Neural cell (in vitro differentiated cells): ENCODE measurements around the gene GAGE13.

ENCODE experiments used
- EP300 ChIP-seq: fragments of 450-650 bp; conservative IDR thresholded peaks from 2 replicates; pipeline ENCODE4 v1.6.1; 2014; ENCODE audit warnings: antibody characterized with exemption, mild to moderate bottlenecking, moderate library complexity; ENCODE audit not compliant: poor library complexity, severe bottlenecking
- EZH2 ChIP-seq: fragments of 200-600, 300-800 bp; shearing (Covaris generic), sonication (generic); IDR thresholded peaks from 2 replicates; pipeline ENCODE4 v1.6.1; 2014; ENCODE audit warnings: antibody characterized with exemption, low read length, borderline replicate concordance, mild to moderate bottlenecking; ENCODE audit not compliant: insufficient read depth, poor library complexity, severe bottlenecking
- MXI1 ChIP-seq: fragments of 450-650 bp; conservative IDR thresholded peaks from 2 replicates; pipeline ENCODE4 v1.6.1; 2014; ENCODE audit warnings: antibody characterized with exemption, mild to moderate bottlenecking; ENCODE audit not compliant: poor library complexity, severe bottlenecking
- POLR2AphosphoS5 ChIP-seq: IDR thresholded peaks from 2 replicates; pipeline ENCODE4 v1.6.1; 2012
- RAD21 ChIP-seq: fragments of 450-650 bp; conservative IDR thresholded peaks from 2 replicates; pipeline ENCODE4 v1.6.1; 2014; ENCODE audit warnings: antibody characterized with exemption, mild to moderate bottlenecking, moderate library complexity
- REST ChIP-seq: IDR thresholded peaks from 2 replicates; pipeline ENCODE4 v1.6.1; 2012; ENCODE audit warnings: borderline replicate concordance
- TAF1 ChIP-seq: IDR thresholded peaks from 2 replicates; pipeline ENCODE4 v1.6.1; 2012; ENCODE audit warnings: low read depth
- TF ChIP-seq, protein P1 (sequence below): fragments of 450-650 bp; IDR thresholded peaks from 2 replicates; pipeline ENCODE4 v1.5.1; 2014; ENCODE audit warnings: antibody characterized with exemption, mild to moderate bottlenecking, moderate library complexity; ENCODE audit not compliant: poor library complexity, severe bottlenecking

GRCh38 chrX:49308604-49309269 is 22.6 kb upstream of the GAGE13 start:
- TF ChIP-seq POLR2AphosphoS5: no peak
- TF ChIP-seq, protein P1, sequence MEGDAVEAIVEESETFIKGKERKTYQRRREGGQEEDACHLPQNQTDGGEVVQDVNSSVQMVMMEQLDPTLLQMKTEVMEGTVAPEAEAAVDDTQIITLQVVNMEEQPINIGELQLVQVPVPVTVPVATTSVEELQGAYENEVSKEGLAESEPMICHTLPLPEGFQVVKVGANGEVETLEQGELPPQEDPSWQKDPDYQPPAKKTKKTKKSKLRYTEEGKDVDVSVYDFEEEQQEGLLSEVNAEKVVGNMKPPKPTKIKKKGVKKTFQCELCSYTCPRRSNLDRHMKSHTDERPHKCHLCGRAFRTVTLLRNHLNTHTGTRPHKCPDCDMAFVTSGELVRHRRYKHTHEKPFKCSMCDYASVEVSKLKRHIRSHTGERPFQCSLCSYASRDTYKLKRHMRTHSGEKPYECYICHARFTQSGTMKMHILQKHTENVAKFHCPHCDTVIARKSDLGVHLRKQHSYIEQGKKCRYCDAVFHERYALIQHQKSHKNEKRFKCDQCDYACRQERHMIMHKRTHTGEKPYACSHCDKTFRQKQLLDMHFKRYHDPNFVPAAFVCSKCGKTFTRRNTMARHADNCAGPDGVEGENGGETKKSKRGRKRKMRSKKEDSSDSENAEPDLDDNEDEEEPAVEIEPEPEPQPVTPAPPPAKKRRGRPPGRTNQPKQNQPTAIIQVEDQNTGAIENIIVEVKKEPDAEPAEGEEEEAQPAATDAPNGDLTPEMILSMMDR: no peak
- no peak for TF ChIP-seq REST
- no peak for TF ChIP-seq EZH2
- no peak for TF ChIP-seq RAD21
- no peak for TF ChIP-seq TAF1
- no peak for TF ChIP-seq EP300
- no peak for TF ChIP-seq MXI1
